Measurements from ENCODE around the gene CCL17.
"Not testable (repeated sequence)": the region's sequence is repeated elsewhere in the genome, so short reads cannot be mapped to it uniquely, and the experiment has no call there.

The CCL17 gene

DNA sequence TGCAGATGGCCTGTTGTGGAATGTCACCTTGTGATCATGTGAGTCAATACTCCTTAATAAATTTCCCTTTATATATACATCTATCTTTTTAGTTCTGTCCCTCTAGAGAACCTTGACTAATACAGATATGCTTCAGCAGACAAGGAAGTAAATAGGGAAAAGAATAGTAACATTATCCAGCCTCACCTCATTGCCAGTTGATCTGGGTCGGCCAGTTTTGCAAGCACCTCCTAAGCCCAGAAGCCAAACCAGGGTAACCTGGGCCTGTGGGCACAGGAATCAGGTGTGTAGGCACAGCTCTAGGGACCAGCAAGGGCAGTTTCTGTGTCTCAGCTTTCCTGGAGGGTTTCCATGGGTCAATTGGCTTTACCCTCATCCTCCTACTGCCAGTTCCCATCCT lies 11.9 kb upstream of the CCL17 start:
- Histone ChIP-seq H3K9me3 (ENCODE audit: low read length) (no peaks in the 10 kb centered on the region), H3K27me3 (ENCODE audit: insufficient read depth, low read length) (no peaks in the 10 kb centered on the region), H3K4me3 (ENCODE audit: low read length) (no peak overlapping the region), H2AFZ (ENCODE audit: low read depth, low read length) (no peak overlapping the region), H3K4me1 (ENCODE audit: insufficient read depth, low read length) (no peaks in the 10 kb centered on the region), H3K36me3 (ENCODE audit: insufficient read depth, low read length) (no peaks in the 10 kb centered on the region)

- Histone ChIP-seq H3K36me3 (ENCODE audit: insufficient read depth, low read length) (no peaks in the 10 kb centered on the region), H3K4me1 (ENCODE audit: insufficient read depth, low read length) (no peaks in the 10 kb centered on the region), H2AFZ (ENCODE audit: low read depth, low read length) (no peak overlapping the region), H3K27me3 (ENCODE audit: insufficient read depth, low read length) (no peaks in the 10 kb centered on the region), H3K9me3 (ENCODE audit: low read length) (no peaks in the 10 kb centered on the region), H3K4me3 (ENCODE audit: low read length) (no peak overlapping the region)
Measured at GRCh38 chr16:57394444-57394843, 10.1 kb upstream of the CCL17 start.

- Histone ChIP-seq H2AFZ (ENCODE audit: low read depth, low read length) (no peak overlapping the region), H3K9me3 (ENCODE audit: low read length) (no peaks in the 10 kb centered on the region), H3K4me1 (ENCODE audit: insufficient read depth, low read length) (no peaks in the 10 kb centered on the region), H3K27me3 (ENCODE audit: insufficient read depth, low read length) (no peaks in the 10 kb centered on the region), H3K4me3 (ENCODE audit: low read length) (no peak overlapping the region), H3K36me3 (ENCODE audit: insufficient read depth, low read length) (no peaks in the 10 kb centered on the region)
Measured at GRCh38 chr16:57395026-57395425, 9.5 kb upstream of the CCL17 start.

GRCh38 chr16:57396786-57397185 lies 7.8 kb upstream of the CCL17 start:
- Histone ChIP-seq H3K4me1 (ENCODE audit: insufficient read depth, low read length) (no peaks in the 10 kb centered on the region), H3K27me3 (ENCODE audit: insufficient read depth, low read length) (no peaks in the 10 kb centered on the region), H3K9me3 (ENCODE audit: low read length) (no peaks in the 10 kb centered on the region), H3K4me3 (ENCODE audit: low read length) (no peak overlapping the region), H3K36me3 (ENCODE audit: insufficient read depth, low read length) (no peaks in the 10 kb centered on the region), H2AFZ (ENCODE audit: low read depth, low read length) (no peak overlapping the region)

GRCh38 chr16:57397493-57397892 lies 7.1 kb upstream of the CCL17 start:
- not testable (repeated sequence) for H3K27me3 ChIP-seq (ENCODE audit: insufficient read depth, low read length); H3K9me3 ChIP-seq (ENCODE audit: low read length); H3K4me3 ChIP-seq (ENCODE audit: low read length); H3K36me3 ChIP-seq (ENCODE audit: insufficient read depth, low read length); H3K4me1 ChIP-seq (ENCODE audit: insufficient read depth, low read length); H2AFZ ChIP-seq (ENCODE audit: low read depth, low read length)

- no peaks in the 10 kb centered on the region for H3K36me3 ChIP-seq (ENCODE audit: insufficient read depth, low read length)
- H3K4me1 ChIP-seq (ENCODE audit: insufficient read depth, low read length), result no peaks in the 10 kb centered on the region
- no peaks in the 10 kb centered on the region for H3K9me3 ChIP-seq (ENCODE audit: low read length)
- H3K4me3 ChIP-seq (ENCODE audit: low read length), result no peak overlapping the region
- no peak overlapping the region for H2AFZ ChIP-seq (ENCODE audit: low read depth, low read length)
- H3K27me3 ChIP-seq (ENCODE audit: insufficient read depth, low read length), result peaks cover 4% of the 10 kb centered on the region
Measured at GRCh38 chr16:57401943-57402640, 2.5 kb upstream of the CCL17 start.

GRCh38 chr16:57405097-57405496 lies 530 bp downstream of the CCL17 start:
- Histone ChIP-seq H3K4me1 (ENCODE audit: insufficient read depth, low read length) (no peaks in the 10 kb centered on the region), H2AFZ (ENCODE audit: low read depth, low read length) (no peak overlapping the region), H3K27me3 (ENCODE audit: insufficient read depth, low read length) (peaks cover 4% of the 10 kb centered on the region), H3K4me3 (ENCODE audit: low read length) (no peak overlapping the region), H3K36me3 (ENCODE audit: insufficient read depth, low read length) (no peaks in the 10 kb centered on the region), H3K9me3 (ENCODE audit: low read length) (no peaks in the 10 kb centered on the region)

GRCh38 chr16:57406881-57407280 lies 2.3 kb downstream of the CCL17 start:
- H3K27me3 ChIP-seq (ENCODE audit: insufficient read depth, low read length), result peaks cover 10% of the 10 kb centered on the region
- no peaks in the 10 kb centered on the region for H3K4me1 ChIP-seq (ENCODE audit: insufficient read depth, low read length)

DNA sequence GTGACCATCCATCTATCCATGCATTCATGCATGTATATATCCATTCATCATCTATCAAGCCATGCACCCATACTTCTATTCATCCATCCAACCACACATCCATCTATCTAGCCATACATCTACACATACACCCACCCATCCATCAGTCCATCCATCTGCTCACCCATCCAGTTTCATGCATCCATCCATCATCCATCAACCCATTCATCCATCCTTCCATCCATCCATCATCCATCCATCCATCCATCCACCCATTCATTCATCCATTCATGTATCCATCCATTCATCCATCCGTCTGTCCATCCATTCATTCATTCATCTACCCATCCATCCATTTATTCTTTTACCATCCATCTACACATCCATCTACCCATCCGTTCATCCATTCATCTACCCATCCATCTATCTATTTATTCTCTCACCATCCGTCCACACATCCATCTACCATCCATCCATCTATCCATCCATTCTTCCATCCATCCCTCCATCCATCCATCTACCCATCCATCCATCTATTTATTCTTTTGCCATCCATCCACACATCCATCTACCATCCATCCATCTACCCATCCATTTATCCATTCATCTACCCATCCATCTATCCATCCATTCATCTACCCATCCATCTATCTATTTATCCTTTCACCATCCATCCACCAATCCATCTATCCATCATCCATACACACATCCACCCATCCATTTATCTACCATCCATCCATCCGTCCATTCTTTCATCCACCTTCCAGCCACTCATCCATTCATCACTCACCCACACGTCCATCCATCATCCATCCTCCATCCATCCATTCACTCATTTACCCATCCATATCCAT lies 3.2 kb downstream of the CCL17 start:
- Histone ChIP-seq H3K9me3 (ENCODE audit: low read length) (no peaks in the 10 kb centered on the region), H3K4me1 (ENCODE audit: insufficient read depth, low read length) (no peaks in the 10 kb centered on the region), H2AFZ (ENCODE audit: low read depth, low read length) (no peak overlapping the region), H3K27me3 (ENCODE audit: insufficient read depth, low read length) (peaks cover 10% of the 10 kb centered on the region), H3K4me3 (ENCODE audit: low read length) (no peak overlapping the region), H3K36me3 (ENCODE audit: insufficient read depth, low read length) (no peaks in the 10 kb centered on the region)

More at GRCh38 chr16:57406881-57407280, 2.3 kb downstream of the CCL17 start:
- Histone ChIP-seq H3K4me3 (ENCODE audit: low read length) (no peak overlapping the region), H3K9me3 (ENCODE audit: low read length) (no peaks in the 10 kb centered on the region), H2AFZ (ENCODE audit: low read depth, low read length) (no peak overlapping the region), H3K36me3 (ENCODE audit: insufficient read depth, low read length) (no peaks in the 10 kb centered on the region)

GRCh38 chr16:57409065-57409464 lies 4.5 kb downstream of the CCL17 start:
- Histone ChIP-seq H3K27me3 (ENCODE audit: insufficient read depth, low read length) (peaks cover 10% of the 10 kb centered on the region), H3K4me3 (ENCODE audit: low read length) (no peak overlapping the region), H2AFZ (ENCODE audit: low read depth, low read length) (no peak overlapping the region), H3K9me3 (ENCODE audit: low read length) (no peaks in the 10 kb centered on the region), H3K4me1 (ENCODE audit: insufficient read depth, low read length) (no peaks in the 10 kb centered on the region), H3K36me3 (ENCODE audit: insufficient read depth, low read length) (no peaks in the 10 kb centered on the region)

DNA sequence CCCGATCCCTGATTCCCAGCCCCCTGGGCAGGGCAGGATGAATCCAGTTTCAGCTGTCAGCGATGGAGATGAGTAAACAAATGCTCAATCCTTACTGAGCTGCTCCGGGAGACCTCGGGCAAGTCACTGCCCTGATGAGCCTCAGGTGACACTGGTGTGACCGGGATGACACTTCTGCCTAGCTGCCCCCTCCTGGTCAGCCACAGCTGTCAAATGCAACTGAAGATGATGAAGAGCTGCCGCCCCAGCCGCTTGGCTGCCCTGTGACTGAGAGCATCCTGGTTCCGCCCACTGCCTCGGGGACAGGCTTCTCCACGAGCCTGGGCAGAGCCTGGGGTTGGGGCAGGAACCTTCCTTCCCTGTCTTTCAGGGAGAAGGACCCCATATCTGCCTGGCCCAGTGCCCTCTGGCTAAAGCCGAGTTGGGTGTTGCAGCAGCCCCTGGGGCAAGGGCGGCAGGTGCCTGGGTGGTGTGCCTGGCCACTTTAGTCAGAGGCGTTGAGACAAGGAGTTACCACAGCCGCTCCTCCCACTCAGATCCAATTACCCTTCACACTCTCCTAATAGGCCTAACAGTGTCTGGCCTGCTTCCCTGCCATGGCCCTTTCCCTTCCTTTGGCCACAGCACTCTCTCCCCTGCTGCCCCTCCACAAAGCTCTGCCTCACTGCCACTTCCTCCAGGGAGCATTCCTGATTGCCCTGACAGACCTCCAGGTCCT lies 5.5 kb downstream of the CCL17 start:
- no peaks in the 10 kb centered on the region for H3K9me3 ChIP-seq (ENCODE audit: low read length)
- no peak overlapping the region for H2AFZ ChIP-seq (ENCODE audit: low read depth, low read length)
- H3K4me1 ChIP-seq (ENCODE audit: insufficient read depth, low read length), result no peaks in the 10 kb centered on the region
- H3K4me3 ChIP-seq (ENCODE audit: low read length), result no peak overlapping the region
- peaks cover 6% of the 10 kb centered on the region for H3K27me3 ChIP-seq (ENCODE audit: insufficient read depth, low read length)
- H3K36me3 ChIP-seq (ENCODE audit: insufficient read depth, low read length), result no peaks in the 10 kb centered on the region

GRCh38 chr16:57411362-57411976 lies 6.9 kb downstream of the CCL17 start:
- H3K9me3 ChIP-seq (ENCODE audit: low read length), result no peaks in the 10 kb centered on the region
- H3K4me1 ChIP-seq (ENCODE audit: insufficient read depth, low read length), result peaks cover 6% of the 10 kb centered on the region
- H2AFZ ChIP-seq (ENCODE audit: low read depth, low read length), result no peak overlapping the region
- H3K27me3 ChIP-seq (ENCODE audit: insufficient read depth, low read length), result peaks cover 6% of the 10 kb centered on the region
- H3K36me3 ChIP-seq (ENCODE audit: insufficient read depth, low read length), result no peaks in the 10 kb centered on the region
- no peak overlapping the region for H3K4me3 ChIP-seq (ENCODE audit: low read length)

DNA sequence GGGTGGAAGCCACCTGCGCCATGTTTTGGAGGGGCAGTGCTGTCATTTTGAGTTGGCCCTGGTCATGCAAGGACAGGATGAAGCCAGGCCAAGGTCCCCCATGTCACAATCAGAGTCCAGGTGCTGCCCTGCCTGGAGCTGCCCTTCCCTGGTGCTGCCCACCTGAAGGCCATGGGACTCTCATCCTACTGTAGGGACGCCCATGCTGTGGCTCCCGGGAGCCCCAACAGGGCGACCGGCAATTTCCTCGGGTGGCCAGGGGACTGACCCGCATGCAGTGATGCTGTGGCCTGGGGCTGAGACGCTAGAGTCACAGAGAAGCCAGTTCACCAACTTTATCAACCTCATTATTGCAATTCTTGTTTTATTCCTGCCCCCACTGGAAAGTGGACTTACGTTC lies 8.0 kb downstream of the CCL17 start:
- Histone ChIP-seq H3K9me3 (ENCODE audit: low read length) (no peaks in the 10 kb centered on the region), H3K36me3 (ENCODE audit: insufficient read depth, low read length) (no peaks in the 10 kb centered on the region), H3K27me3 (ENCODE audit: insufficient read depth, low read length) (peaks cover 6% of the 10 kb centered on the region), H3K4me1 (ENCODE audit: insufficient read depth, low read length) (peaks cover 10% of the 10 kb centered on the region), H2AFZ (ENCODE audit: low read depth, low read length) (no peak overlapping the region), H3K4me3 (ENCODE audit: low read length) (no peak overlapping the region)
